Measurements from ENCODE around the gene ACTL7B. TPM values are rescaled to one million over a fixed set of nuclear protein-coding genes. Genes with fewer than 3 reads are reported as not detected.

The ACTL7B gene
- total and polyA plus RNA-seq, 2 of the 8 experiments (the other 6 are each of a cell fraction or from before 2014, with no cell fraction given), result not detected

GRCh38 chr9:108836319-108836718 is 19.5 kb downstream of the ACTL7B start:
- H3K79me2 ChIP-seq (ENCODE audit: control insufficient read depth in 1 of 2, insufficient read depth in 2 of 2, low read length in 2 of 2), result no peaks in the 10 kb centered on the region
- no peak overlapping the region for H2BK15ac ChIP-seq (ENCODE audit: low read length)
- no peak for FAIRE-seq
- no peak overlapping the region for H3K14ac ChIP-seq (ENCODE audit: insufficient read length)
- H2BK120ac ChIP-seq (replicated peaks; ENCODE audit: low read depth, low read length), result no peak overlapping the region
- no peak overlapping the region for H3K4me3 ChIP-seq (ENCODE audit: extremely low read depth in 1 of 4, insufficient read depth in 2 of 4, low read depth in 3 of 4, low read length in 4 of 4)
- no peak overlapping the region for H2BK5ac ChIP-seq (ENCODE audit: low read depth, low read length)
- no peak overlapping the region for H2BK12ac ChIP-seq (ENCODE audit: low read depth, low read length)
- no peak for DNase-seq (ENCODE audit: low read depth in 1 of 2, low spot score in 2 of 2)
- no peak overlapping the region for H4K91ac ChIP-seq (replicated peaks; ENCODE audit: insufficient read length, low read length)
- peaks cover 0 to 4% of the 10 kb centered on the region in 2 experiments; a peak in 1 of 4 replicates for H3K9me3 ChIP-seq (ENCODE audit: insufficient read depth in 2 of 2, low read depth in 1 of 2, low read length in 1 of 2)
- no peaks in the 10 kb centered on the region for H3K27me3 ChIP-seq (replicated peaks in 1 of 4; ENCODE audit: control insufficient read depth in 3 of 4, extremely low read depth in 1 of 4, insufficient read depth in 3 of 4, low read length in 3 of 4)
- H3K4me1 ChIP-seq (replicated peaks in 1 of 4; ENCODE audit: control insufficient read depth in 3 of 4, insufficient read depth in 4 of 4, low read length in 3 of 4), result peaks cover 0 to 2% (median 0%) of the 10 kb centered on the region in 4 experiments; a peak in 1 of 7 replicates
- no peak overlapping the region for H3K4ac ChIP-seq (replicated peaks; ENCODE audit: insufficient read length, low read depth, low read length)
- no peaks in the 10 kb centered on the region for H3K79me1 ChIP-seq (ENCODE audit: low read depth, low read length)
- no peak overlapping the region for H3K56ac ChIP-seq (replicated peaks; ENCODE audit: insufficient read length, low read depth, low read length)
- H4K8ac ChIP-seq (ENCODE audit: extremely low read depth, insufficient read depth, low read length), result no peak overlapping the region
- no peak overlapping the region for H3K4me2 ChIP-seq (ENCODE audit: insufficient read depth in 1 of 2, low read depth in 2 of 2, low read length in 2 of 2)
- ChIA-PET POLR2A (ENCODE audit: partially characterized antibody) (no interaction called here), CTCF (ENCODE audit: partially characterized antibody) (interaction anchor here (0.7 to 1.7 kb wide), 9 partner anchors 15 to 347 kb away, joined by 3 to 6 read pairs (median 4); no protein-coding TSS in a partner anchor)
- no peaks in the 10 kb centered on the region for H4K20me1 ChIP-seq (replicated peaks in 1 of 2; ENCODE audit: control insufficient read depth in 1 of 2, insufficient read depth in 2 of 2, low read length in 2 of 2)
- no peak overlapping the region for H3K18ac ChIP-seq (ENCODE audit: extremely low read depth, low read length)
- H3K9ac ChIP-seq (replicated peaks in 1 of 4; ENCODE audit: extremely low read depth in 1 of 4, low read depth in 3 of 4, low read length in 3 of 4), result no peak overlapping the region
- H3K27ac ChIP-seq (ENCODE audit: low read depth, low read length), result no peak overlapping the region
- no peaks in the 10 kb centered on the region for H3K23me2 ChIP-seq (ENCODE audit: low read depth, low read length)
- no peak overlapping the region for H2AK5ac ChIP-seq (ENCODE audit: low read depth, low read length)
- H3K36me3 ChIP-seq (ENCODE audit: control insufficient read depth in 2 of 4, insufficient read depth in 4 of 4, low read length in 3 of 4), result no peaks in the 10 kb centered on the region
- H2AFZ ChIP-seq (ENCODE audit: low read length), result no peak overlapping the region
- H3K23ac ChIP-seq (ENCODE audit: insufficient read length), result no peak overlapping the region
- 90% methylated on average over 9 of the region's 9 CpGs; no CpG with 5 or more reads in 1 of the 2 experiments for WGBS, 2 experiments (ENCODE audit: extremely low coverage in 1 of 2, insufficient coverage in 1 of 2, insufficient read length in 1 of 2, insufficient replicate concordance in 2 of 2, low coverage in 1 of 2, low lambda C conversion rate in 2 of 2, missing lambda C conversion rate in 1 of 2)
- no peak overlapping the region for H2BK20ac ChIP-seq (ENCODE audit: low read length)
- no peak overlapping the region for H4K5ac ChIP-seq (ENCODE audit: insufficient read length, low read depth, low read length)
- TF ChIP-seq CHD2 (IDR thresholded peaks at IDR 0.05; ENCODE audit: low read length), result no peak
- no peak for TF ChIP-seq EP300 (IDR thresholded peaks at IDR 0.05; ENCODE audit: borderline replicate concordance in 1 of 2, low read depth in 2 of 2, low read length in 2 of 2)
- TF ChIP-seq CHD1 (IDR thresholded peaks at IDR 0.05; ENCODE audit: low read depth, low read length), result no peak
- TF ChIP-seq RNF2 (IDR thresholded peaks at IDR 0.05; ENCODE audit: borderline replicate concordance, low read depth, low read length, missing control alignments, poor library complexity, severe bottlenecking), result no peak
- TF ChIP-seq SIN3A (conservative IDR thresholded peaks at IDR 0.05 in 1 of 2, IDR thresholded peaks at IDR 0.05 in 1 of 2; ENCODE audit: low read depth in 1 of 2, low read length in 2 of 2), result no peak
- TF ChIP-seq E2F6 (IDR thresholded peaks at IDR 0.05), result no peak
- no peak for TF ChIP-seq POLR2A (IDR thresholded peaks at IDR 0.05; ENCODE audit: control extremely low read depth in 1 of 2, low read depth in 2 of 2, low read length in 2 of 2)
- no peak for TF ChIP-seq SP4 (IDR thresholded peaks at IDR 0.05; ENCODE audit: low read length)
